GM12874 (cell line): ENCODE measurements around the gene LZTS2.

ENCODE experiments used
- TF ChIP-seq, protein P1 (sequence below): IDR thresholded peaks from 2 replicates; pipeline ENCODE4 v1.5.1; 2011; ENCODE audit warnings: low read depth, mild to moderate bottlenecking, control low read depth, low read length, moderate library complexity; ENCODE audit not compliant: insufficient read depth

Gene LZTS2

GRCh38 chr10:100997360-100998182 lies 2.0 kb upstream of the LZTS2 start:
- TF ChIP-seq, protein P1, sequence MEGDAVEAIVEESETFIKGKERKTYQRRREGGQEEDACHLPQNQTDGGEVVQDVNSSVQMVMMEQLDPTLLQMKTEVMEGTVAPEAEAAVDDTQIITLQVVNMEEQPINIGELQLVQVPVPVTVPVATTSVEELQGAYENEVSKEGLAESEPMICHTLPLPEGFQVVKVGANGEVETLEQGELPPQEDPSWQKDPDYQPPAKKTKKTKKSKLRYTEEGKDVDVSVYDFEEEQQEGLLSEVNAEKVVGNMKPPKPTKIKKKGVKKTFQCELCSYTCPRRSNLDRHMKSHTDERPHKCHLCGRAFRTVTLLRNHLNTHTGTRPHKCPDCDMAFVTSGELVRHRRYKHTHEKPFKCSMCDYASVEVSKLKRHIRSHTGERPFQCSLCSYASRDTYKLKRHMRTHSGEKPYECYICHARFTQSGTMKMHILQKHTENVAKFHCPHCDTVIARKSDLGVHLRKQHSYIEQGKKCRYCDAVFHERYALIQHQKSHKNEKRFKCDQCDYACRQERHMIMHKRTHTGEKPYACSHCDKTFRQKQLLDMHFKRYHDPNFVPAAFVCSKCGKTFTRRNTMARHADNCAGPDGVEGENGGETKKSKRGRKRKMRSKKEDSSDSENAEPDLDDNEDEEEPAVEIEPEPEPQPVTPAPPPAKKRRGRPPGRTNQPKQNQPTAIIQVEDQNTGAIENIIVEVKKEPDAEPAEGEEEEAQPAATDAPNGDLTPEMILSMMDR: peak; percentile 92

DNA sequence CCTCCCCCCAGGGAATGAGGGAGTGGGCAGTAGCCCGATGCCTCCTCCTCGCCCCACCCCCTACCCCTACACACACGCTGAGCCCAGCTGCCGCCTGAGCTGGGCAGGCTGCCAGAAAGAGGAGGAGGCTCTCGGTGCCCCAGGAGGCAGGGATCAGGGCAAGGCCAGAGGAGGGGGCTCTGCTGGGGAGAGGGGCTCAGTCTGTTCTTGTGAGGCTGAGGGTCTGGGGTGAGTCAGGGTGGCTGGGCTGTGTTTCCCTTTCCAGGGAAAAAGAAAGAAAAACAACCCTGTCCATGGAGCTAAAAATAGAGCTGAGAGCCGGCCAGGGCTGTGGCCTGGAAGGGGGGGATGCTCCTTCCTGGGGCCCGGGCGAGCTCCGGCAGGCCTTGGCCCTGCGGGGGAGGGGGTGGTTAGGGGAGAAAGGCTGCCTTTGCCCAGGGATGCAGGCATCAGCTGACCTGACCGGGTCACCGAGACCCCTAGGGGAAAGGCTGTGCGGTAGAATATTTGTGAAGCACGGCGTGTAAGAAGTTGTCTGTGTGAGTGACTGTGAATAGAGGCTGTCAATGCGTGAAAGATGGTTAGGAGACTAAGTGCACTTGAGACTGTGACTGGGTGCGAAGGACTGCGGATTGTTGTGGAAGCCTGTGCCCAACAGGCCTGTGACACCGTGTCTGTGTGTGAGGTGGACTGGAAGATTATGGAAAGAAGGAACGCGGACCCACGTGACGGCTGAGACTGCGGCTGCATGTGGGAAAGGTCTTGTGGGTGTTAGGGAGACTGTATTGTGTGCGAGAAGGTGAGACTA lies 1.2 kb upstream of the LZTS2 start:
- TF ChIP-seq, protein P1: no peak

- TF ChIP-seq, protein P1: peak; percentile 96
Observed at GRCh38 chr10:100998991-100999741, 442 bp upstream of the LZTS2 start.

GRCh38 chr10:101000127-101000914 lies 713 bp downstream of the LZTS2 start:
- TF ChIP-seq, protein P1: no peak

GRCh38 chr10:101000915-101001658 lies 1.5 kb downstream of the LZTS2 start:
- TF ChIP-seq, protein P1: no peak

DNA sequence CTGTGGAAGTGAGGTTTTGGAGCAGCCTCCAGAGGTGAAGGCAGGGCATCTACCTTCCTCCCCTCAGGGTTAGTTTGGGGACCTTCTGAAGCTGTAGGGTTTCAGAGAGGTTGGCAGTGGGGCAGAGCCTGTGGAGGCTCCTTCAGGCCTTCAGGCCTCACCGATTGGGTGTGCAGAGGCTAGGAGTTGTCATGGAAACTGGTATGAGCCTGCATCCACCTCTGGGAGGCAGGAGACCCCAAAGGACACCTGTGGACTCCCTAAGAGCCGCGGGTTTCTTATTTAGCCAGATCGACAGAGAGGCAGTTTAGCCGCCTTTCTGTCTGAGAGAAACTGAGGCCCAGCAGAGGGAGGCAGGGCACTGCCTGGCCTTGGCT lies 2.0 kb downstream of the LZTS2 start:
- TF ChIP-seq, protein P1: no peak
